HT-29 (cell line): ENCODE data around the gene SLC9C1. TPM values are rescaled to one million over a fixed set of nuclear protein-coding genes. Genes with fewer than 3 reads are reported as not detected.

Source experiments
- DNase-seq: peaks from one replicate; pipeline ENCODE4 v3.0.0-alpha.2; 2015; ENCODE audit warnings: low spot score
- total RNA-seq: library from RNA; depleted of rRNA; stranded (reverse); fragments of >200 nt; shearing (Covaris generic); gene quantifications from 2 replicates; pipeline ENCODE4 v1.2.3, GENCODE V29; 2014

SLC9C1 gene
- total RNA-seq, 1 experiment from 2014 or later = not detected

DNA sequence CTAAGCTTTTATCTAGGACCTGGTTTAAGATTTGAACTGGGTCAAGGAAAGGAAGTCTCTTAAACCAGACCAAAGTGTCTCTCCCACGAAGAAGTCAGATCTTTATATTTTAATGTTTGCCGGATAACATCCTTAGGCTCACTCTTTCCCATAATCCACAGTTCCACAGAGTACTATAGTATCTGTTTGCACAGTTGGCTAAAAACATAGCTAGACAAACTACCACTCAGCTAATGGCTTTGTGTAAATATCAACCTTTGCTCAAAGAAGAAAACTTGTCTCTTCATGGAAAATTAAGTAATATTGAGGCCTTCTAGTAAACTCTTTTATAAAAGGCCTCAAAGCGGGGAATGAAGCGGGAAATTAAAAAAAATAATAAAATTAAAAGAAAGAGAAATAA lies 13.5 kb upstream of the SLC9C1 start:
- no peak for DNase-seq

DNA sequence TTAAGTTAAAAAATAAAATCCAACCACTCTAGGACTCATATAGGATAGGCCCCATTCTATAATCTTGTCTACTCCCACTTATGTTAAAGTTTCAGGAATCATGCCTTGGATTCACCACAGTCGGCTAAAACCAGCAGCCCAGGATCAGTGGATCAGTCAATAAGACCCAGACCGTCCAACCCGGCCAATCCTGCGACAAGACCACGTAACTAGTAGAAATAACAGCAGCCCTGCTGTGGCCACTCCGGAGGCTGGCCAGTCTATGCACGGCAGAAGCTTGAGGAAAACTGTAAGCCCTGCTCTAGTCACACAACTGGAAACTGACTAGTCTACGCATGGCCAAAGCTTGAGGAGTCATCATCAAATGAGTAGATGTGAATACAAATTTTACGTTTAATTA lies 12.8 kb upstream of the SLC9C1 start:
- DNase-seq = no peak

DNA sequence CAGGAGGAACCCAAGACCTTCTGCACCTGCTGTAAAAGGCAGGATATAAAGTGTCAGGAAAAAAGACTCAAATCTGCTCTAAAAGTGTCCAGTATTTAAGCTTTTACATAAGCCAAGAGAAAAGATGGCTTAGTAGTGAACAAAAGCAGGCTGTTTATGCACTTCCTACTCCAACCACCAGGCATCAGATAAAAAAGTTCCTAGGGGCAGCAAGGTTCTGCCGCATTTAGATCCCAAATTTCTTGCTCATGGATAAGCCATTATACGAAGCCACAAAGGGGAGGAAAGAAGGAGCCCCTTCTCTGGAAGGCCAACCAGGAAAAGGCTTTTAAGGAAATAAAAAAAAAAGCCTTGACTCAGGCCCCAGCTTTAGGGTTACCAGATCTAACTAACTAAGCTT lies 10.6 kb upstream of the SLC9C1 start:
- no peak for DNase-seq

DNA sequence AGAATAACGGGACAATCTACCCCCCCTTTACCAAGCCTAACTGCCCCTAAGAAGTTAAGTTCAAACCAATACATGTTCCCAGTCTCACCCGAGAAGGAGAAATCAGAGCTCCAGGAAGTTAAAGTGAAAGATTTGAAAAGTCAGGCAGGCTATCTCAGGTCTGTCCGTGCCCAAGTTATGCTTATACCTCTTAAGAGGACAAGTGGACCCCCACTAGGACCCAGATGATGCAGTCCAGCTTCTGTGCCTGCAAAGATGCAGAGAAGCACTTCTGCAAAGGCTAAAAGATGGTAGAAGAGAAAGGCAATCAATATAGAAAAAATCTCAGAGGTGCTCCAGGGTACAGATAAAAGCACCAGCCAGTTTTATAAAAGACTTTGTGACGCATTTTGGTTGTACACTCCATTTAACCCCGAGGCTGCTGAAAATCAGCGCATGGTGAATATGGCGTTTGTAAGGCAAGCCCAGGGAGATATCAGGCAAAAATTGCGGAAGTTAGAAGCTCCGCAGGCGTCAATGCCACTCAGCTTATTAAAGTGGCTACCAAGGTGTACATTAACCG lies 9.8 kb upstream of the SLC9C1 start:
- no peak for DNase-seq

DNA sequence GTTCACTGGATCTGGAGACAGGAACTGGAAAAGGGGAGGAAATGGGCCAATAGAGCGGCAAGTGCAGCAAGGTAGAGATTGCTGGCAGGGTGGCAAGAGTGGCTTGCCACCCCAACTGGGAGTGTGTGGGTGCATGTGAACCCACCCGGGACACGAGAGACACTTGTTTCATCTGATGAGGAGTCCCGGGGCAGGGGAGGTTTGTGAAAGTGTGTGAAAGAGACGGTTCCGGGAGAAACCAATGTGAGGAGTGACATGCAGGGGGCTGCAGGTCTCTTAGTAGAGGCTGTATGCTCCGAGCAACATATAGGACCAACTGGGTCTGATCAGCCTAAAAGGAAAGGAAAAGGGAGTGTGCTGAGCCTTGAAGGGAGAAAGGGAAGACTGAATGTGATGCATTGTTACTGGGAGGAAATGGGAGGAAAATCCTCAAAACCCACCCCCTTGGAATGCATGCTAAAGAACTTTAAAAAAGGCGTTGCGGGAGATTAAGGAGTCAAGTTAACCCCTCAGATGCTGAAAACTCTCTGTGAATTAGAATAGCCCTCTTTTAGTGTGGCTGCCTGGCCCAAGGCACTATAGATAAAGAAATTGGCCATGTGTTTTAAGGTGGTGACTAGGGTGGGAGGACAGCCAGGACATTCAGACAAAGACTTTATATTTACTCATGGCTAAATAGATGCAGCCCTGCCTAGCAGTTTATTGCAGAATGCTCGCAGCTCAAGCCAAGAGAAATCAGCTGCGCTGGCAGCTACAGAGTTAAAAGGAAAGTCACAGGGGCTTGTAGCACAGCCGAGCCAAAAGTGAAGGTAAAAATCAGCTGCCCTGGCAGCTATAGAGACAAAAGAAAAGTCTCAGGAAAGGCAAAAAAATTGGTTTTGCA lies 9.1 kb upstream of the SLC9C1 start:
- no peak for DNase-seq

DNA sequence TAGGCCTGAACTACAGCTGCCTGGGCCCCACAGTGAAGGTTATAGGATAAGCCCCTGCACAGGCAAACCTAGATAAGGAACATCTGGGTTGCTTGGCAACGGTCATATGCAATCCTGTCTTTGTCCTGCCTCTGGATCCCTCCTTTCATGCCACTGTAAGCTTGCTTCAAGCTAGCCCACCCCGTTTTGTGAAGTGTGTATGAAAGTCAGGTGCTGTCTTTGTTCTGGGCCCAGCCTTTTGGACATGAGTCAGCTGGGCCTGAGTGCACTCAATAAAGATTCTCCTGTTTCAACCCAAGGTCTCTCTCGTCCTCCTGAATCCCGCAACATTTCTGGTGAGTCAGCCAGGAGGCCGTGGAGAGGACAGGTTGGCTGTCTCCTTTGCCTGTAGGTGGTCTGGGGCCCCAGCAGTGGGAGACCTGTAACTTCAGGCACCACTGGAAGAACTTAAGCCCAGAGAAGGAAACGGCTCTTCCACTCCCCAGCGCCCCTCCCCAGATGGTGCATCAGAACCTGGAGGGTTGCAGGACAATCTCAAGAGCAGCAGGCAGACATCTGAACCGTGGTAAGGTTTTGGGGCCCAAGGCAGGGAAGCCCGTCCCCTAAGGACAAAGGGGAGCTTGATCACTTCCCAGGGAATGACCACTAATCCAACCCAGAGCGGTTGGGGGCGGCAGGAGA lies 8.3 kb upstream of the SLC9C1 start:
- DNase-seq = no peak

DNA sequence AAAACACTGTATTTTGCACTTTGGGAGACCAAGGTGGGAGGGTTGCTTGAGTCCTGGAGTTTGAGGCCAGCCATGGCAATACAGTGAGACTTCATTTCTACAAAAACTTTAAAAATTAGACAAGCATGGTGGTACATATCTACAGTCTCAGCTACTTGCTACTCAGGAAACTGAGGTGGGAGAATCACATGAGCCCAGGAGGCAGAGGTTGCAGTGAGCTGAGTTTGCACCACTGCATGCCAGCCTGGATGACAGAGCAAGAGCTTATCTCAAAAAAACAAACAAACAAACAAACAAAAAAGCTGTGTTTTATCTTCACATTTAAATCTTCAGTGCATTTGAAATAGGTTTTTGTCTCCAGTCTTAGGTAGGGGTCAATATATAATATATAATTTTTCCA lies 4.8 kb upstream of the SLC9C1 start:
- DNase-seq = no peak

DNA sequence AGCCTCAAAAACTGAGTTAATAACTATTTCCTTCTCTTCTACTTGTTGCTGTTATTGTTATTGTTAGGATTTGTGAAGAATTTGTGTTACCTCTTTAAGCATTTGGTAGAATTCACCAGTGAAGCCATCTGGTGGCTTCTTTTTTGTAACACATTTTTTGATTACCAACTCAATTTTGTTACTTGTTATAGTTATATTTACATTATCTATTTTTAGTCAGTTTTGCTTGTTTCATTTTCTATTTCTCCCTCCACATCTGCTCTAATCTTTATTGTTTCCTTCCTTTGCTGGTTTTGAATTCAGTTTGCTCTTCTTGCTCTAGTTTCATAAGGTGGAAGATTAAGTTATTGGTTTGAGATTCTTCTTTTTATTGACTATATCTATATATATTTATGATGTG lies 3.7 kb upstream of the SLC9C1 start:
- DNase-seq = no peak

DNA sequence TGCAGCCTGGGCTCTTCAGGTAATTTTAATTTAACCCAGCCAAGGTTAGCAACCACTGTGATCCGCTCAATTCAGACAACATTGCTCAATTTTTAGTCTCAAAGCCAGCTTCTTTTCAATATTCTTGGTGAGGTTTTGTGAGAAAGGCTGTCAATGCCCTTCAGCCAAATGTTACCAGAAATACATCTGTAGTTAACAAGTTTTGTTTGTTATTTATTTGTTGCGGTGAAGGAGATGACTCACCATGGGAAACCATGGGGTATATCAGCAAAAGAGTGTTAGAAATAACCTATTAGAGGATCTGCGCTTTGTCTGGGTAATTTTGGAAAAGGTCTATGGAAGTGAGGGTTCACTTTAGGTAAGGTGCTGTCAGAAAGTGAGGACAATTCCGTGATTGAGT lies 5.0 kb downstream of the SLC9C1 start:
- no peak for DNase-seq

DNA sequence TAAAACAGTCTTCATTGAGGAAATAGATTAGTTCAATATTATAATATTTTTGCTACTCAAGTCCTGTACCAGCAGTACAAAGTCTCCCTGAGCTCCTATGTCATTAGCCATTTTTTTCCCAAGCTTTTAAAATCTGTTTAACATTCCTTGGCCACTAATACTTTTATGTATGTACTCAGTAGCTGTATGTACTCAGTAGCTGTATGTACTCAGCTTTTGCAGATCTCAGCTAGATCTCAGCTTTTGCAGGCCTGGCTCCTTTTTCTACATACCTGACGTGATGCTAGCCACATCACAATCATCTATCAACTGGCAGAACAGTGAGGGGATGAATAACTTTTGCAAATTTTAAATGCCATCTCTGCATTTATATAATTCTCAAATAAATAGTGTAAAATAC lies 13.8 kb downstream of the SLC9C1 start:
- DNase-seq = no peak

DNA sequence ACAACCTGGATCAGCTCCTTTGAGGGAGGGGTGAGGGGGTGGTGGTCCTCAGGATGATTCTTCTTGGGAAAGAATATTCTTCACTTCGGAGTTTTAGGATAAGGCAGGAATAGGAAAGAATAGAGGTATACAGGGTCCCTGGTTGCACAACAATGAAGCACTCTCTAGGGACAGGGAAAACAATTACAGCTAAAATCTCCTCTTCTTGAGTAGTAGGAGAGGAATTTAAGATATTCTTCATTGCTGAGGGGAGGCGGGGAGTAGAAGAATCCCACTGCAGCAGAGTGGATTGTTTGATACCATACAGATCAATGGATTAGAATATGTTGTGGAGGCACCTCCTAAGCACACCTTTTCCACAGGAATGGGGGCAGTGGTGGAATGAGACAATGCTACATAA lies 20.5 kb downstream of the SLC9C1 start:
- DNase-seq = no peak

DNA sequence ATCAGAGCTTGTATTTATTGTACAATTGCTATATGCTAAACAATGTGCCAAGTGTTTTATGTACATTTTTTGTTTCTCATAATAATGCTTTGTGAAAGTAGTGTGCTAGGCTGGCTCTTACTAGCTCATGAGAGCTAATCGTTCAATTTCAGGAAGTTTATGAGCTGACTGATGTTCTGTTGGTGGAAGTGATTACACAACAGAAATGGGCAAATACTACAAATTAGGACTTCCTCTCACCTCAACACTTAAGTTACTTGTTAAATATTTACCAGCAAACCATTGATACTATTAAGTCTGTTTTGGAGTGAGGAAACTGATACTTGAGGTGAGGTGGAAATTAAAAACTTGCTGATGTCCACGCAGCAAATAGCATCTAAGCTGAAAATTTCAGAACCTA lies 32.3 kb downstream of the SLC9C1 start:
- DNase-seq = no peak

DNA sequence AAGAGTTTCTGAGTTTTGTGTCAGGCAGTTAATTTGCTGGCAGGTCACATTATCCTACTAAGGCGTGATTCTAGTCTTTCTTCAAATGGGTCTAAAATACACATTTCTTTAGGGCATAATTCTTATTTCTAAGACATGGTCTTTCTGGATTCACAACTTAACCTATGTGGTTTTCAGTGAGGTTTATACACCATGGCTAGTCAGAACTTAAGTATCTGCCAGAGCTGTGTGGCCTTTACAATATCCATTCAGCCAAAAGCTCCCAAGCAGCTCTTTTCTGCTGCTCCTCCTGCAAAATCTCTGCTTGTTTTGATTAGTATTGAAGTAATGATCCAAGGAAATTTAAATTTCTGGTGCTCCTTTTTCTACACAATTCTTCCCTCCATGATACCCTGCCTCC lies 33.5 kb downstream of the SLC9C1 start:
- DNase-seq = no peak

DNA sequence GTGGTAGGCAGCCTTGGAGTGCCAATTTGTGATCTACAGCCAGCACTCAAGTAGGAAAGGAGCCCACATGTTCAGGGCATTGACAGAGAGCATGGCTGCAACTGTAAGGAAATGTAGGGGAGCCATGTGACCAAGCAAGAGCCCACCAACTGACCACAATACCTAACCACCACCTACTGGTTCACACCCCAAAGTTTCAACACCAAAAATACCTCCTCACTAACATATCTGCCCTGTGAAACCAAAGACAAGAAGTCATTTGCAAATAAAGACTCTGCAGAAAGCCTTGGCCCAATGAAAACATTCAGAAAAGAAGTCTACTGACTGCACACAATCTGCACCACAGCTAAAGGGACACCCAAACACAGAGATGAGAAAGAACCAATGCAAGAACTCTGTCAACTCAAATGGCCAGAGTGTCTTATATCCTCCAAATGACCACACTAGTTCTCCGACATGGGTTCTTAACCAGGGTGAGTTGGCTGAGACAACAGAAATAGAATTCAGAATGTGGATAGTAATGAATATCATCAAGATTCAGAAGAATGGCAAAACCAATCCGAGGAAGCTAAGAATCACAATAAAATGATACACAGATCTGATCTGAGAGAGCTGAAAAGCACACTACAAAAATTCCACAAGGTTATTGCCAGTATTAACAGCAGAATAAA lies 40.6 kb downstream of the SLC9C1 start:
- no peak for DNase-seq

DNA sequence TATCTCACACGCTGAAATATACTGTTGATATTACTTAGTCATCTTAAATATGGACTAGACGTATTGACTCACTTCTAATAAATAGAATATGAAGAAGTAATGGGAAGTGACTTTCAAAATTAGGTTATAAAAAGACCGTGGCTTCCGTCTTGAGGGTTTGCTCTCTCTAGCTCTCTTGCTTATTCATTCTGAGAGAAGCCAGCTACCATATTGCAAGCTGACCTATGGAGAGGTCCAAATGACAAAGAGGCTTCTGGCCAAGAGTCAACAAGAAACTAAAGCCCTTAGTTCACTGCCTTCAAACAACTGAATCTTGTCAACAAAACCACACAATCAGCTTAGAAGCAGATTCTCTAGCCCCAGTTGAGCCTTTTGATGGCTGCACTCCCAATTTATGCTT lies 46.1 kb downstream of the SLC9C1 start:
- no peak for DNase-seq

DNA sequence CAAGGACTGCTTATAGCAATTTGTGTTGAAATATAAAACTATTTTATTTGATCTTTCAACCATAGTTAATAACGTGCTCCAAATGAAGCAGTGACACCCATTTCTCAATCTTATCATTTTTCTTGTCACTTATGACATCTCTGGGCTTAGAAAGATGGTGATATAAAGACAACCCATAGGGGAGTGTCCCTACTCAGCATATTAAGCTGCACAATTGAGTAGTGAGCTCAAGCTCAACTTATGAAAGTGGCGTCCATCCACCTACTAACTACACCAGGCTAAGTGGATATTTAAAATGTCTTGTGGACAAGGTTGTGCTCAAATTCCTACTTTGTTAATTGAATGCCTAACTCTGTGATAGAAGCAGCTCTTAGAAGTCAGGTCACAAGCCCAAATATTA lies 46.7 kb downstream of the SLC9C1 start:
- DNase-seq = no peak

DNA sequence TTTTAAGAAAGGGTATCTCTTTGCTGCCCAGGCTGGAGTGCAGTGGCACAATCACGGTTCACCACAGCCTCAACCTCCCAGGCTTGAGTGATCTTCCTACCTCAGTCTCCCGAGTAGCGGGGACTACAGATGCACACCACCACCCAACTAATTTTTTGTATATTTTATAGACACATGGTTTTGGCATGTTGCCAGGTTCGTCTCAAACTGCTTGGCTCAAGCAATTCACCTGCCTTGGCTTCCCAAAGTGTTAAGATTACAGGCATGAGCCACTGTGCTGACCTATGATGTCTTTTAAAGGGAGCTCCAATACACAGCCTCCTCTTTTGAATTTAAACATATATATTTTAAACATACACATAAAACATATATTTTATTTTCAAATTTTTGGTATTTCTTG lies 60.9 kb downstream of the SLC9C1 start:
- no peak for DNase-seq

DNA sequence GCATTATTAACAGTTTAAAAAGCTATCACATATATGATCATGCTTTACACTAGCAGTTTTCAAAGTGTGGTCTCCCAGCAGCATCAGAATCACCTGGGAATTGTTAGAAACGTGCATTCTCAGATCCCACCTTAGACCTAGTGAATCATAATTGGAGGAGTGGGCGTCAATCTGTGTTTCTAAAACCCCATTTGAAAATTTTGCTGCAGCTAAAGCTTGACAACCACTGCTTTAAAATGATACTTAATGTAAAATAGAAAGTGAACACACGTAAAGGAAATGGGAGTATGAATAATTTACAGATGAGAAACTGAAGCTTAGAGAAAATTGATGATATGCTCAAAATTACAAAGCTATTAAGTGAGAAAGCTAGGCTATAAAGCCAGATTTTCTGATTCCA lies 62.3 kb downstream of the SLC9C1 start:
- no peak for DNase-seq

DNA sequence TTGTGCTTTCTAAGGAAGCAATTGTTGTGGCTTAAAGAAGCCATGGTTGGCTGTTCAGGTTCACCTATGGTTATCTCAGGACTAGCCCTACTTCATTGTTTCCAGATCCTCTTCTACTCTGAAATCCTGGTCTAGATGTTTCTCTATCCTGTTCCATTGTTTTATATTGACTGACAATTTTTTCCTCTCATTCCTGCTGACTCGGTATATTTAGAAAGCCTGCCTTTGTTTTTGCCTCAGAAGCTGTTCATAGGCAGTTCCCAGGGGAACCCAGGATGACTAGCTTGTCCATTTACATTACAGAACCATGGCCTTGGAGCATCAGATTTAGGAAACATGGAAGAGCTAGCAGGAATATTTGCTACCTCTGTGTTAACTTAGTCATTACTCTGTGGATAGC lies 64.0 kb downstream of the SLC9C1 start:
- DNase-seq = no peak

DNA sequence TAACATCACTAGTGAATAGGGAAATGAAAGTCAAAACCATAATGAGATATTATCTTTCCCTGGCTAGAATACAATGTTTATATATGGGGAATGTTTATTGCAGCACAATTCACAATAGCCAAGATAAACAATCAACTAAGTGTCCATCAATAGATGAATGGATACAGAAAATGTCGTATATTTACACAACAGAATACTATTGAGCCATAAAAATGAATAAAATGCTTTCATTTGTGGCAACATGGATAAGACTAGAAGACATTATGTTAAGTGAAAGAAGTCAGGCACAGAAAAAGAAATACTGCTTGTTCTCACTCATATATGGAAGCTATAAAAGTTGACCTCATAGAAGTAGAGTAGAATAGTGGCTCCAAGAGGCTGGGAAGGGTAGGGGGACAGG lies 65.2 kb downstream of the SLC9C1 start:
- DNase-seq = no peak

DNA sequence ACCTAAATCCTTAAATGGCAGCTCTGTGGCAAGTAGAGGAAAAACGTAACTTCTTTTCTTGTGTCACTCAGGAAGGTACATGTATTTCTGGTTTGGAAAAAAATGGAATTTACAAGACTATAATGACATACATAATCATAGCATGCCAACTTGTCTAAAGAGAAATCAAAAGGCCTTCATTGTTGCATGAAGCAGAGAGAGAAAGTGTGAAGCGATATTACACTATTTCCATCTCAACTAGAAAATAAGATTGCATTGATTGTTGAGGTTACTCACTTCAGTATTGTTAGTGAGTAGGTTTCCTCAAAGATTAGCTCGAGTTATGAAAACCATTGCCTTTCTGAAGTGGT lies 93.7 kb downstream of the SLC9C1 start:
- DNase-seq = no peak

DNA sequence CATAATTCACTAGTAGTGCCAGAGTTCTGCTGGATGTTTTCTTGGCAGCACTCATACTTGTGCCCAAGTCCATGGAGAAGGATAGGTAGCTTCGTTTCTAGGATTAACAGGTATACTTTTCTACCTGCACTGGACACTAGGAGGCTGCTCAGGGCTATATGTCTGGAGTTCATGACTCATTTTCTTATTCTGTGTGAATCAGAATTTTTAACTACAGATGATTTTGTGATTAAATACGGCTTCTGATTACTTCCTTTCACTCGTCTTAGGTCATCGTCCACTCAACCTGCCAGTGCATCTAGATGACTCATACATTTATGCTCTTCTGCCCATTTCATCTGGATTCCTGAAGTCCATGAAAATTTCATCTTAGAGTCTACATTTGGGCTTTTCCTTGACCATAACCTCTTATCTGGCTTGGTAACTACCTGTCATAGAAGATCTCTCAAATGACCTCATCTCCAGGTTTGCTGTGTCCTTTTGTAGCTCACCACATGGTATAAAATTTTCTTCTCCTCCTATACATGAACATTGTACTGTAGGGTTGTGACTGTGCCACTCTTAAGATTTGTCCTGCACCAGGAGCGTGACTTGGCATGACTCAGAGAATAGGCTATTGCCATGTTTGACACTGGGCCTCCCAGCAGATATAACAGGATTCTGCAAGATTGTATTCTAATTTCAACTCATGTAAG lies 94.2 kb downstream of the SLC9C1 start:
- DNase-seq = peak; percentile 80
